GM12878 (cell line): ENCODE data around the gene RANBP17.

ENCODE experiments used
- CHD2 ChIP-seq: IDR thresholded peaks from 2 replicates; pipeline ENCODE4 v1.6.1; 2011; ENCODE audit warnings: low read depth, low read length, improper control_type of control experiment, borderline replicate concordance
- CREB1 ChIP-seq: IDR thresholded peaks from 2 replicates; pipeline ENCODE4 v1.6.1; 2012; ENCODE audit warnings: low read depth, mild to moderate bottlenecking, inconsistent platforms
- POLR2A ChIP-seq: IDR thresholded peaks from 2 replicates; pipeline ENCODE4 v1.6.1; 2011; ENCODE audit warnings: low read depth, mild to moderate bottlenecking, low read length
- POU2F2 ChIP-seq: IDR thresholded peaks from 3 replicates; pipeline ENCODE4 v1.6.1; 2011; ENCODE audit warnings: low read depth, mild to moderate bottlenecking, low read length, borderline replicate concordance
- TAF1 ChIP-seq: IDR thresholded peaks from 2 replicates; pipeline ENCODE4 v1.6.1; 2011; ENCODE audit warnings: mild to moderate bottlenecking, low read depth, low read length, borderline replicate concordance
- TBL1XR1 ChIP-seq: IDR thresholded peaks from 2 replicates; pipeline ENCODE4 v1.6.1; 2012; ENCODE audit warnings: low read depth, low read length, improper control_type of control experiment
- TF ChIP-seq, protein P1 (sequence below): IDR thresholded peaks from 2 replicates; pipeline ENCODE4 v1.6.1; 2012; ENCODE audit warnings: low read depth, low read length, improper control_type of control experiment
- TF ChIP-seq, protein P2 (sequence below), 3 experiments: IDR thresholded peaks in 2 of 3; conservative IDR thresholded peaks in 1 of 3; 2 replicates each; pipeline ENCODE4 v1.5.1; 2011; ENCODE audit warnings: low read depth in 3 of 3, low read length in 3 of 3, mild to moderate bottlenecking in 3 of 3, control low read depth in 2 of 3, moderate library complexity in 2 of 3, inconsistent platforms in 1 of 3, mixed read lengths in 1 of 3; ENCODE audit not compliant: control insufficient read depth in 2 of 3, insufficient read depth in 1 of 3; ENCODE audit errors: extremely low read depth in 1 of 3

- no peak for TF ChIP-seq TAF1
- TF ChIP-seq, protein P1, sequence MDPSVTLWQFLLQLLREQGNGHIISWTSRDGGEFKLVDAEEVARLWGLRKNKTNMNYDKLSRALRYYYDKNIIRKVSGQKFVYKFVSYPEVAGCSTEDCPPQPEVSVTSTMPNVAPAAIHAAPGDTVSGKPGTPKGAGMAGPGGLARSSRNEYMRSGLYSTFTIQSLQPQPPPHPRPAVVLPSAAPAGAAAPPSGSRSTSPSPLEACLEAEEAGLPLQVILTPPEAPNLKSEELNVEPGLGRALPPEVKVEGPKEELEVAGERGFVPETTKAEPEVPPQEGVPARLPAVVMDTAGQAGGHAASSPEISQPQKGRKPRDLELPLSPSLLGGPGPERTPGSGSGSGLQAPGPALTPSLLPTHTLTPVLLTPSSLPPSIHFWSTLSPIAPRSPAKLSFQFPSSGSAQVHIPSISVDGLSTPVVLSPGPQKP, result no peak
- no peak for TF ChIP-seq POLR2A
- no peak for TF ChIP-seq CHD2
- TF ChIP-seq, protein P2, sequence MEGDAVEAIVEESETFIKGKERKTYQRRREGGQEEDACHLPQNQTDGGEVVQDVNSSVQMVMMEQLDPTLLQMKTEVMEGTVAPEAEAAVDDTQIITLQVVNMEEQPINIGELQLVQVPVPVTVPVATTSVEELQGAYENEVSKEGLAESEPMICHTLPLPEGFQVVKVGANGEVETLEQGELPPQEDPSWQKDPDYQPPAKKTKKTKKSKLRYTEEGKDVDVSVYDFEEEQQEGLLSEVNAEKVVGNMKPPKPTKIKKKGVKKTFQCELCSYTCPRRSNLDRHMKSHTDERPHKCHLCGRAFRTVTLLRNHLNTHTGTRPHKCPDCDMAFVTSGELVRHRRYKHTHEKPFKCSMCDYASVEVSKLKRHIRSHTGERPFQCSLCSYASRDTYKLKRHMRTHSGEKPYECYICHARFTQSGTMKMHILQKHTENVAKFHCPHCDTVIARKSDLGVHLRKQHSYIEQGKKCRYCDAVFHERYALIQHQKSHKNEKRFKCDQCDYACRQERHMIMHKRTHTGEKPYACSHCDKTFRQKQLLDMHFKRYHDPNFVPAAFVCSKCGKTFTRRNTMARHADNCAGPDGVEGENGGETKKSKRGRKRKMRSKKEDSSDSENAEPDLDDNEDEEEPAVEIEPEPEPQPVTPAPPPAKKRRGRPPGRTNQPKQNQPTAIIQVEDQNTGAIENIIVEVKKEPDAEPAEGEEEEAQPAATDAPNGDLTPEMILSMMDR (IDR thresholded peaks at IDR 0.05 in 2 of 3, conservative IDR thresholded peaks at IDR 0.05 in 1 of 3; ENCODE audit: control insufficient read depth in 2 of 3, extremely low read depth in 1 of 3, insufficient read depth in 1 of 3, low read depth in 3 of 3, low read length in 3 of 3), result no peak
- no peak for TF ChIP-seq TBL1XR1
- TF ChIP-seq CREB1, result no peak
- TF ChIP-seq POU2F2, result no peak
These were observed 429.6 kb downstream of the RANBP17 start for GRCh38 chr5:171291371-171291770.
